Activated CD4-positive, alpha-beta T cell treated with anti-CD3 and anti-CD28 coated beads, Interleukin-2, amount 50 U/mL, for 16 hours (primary cell): ENCODE measurements around the gene ZFYVE9.
"Not testable (repeated sequence)": the region's sequence is repeated elsewhere in the genome, so short reads cannot be mapped to it uniquely, and the experiment has no call there.

ENCODE experiments used
- DNase-seq: peaks from one replicate; pipeline ENCODE4 v3.0.0-alpha.2; 2020

ZFYVE9 gene

GRCh38 chr1:52152572-52152971, 10.7 kb downstream of the ZFYVE9 start:
- DNase-seq, result no peak

- no peak for DNase-seq
These were observed 11.1 kb downstream of the ZFYVE9 start for GRCh38 chr1:52153010-52153409.

- no peak for DNase-seq
These were observed 12.0 kb downstream of the ZFYVE9 start for GRCh38 chr1:52153898-52154297.

DNA sequence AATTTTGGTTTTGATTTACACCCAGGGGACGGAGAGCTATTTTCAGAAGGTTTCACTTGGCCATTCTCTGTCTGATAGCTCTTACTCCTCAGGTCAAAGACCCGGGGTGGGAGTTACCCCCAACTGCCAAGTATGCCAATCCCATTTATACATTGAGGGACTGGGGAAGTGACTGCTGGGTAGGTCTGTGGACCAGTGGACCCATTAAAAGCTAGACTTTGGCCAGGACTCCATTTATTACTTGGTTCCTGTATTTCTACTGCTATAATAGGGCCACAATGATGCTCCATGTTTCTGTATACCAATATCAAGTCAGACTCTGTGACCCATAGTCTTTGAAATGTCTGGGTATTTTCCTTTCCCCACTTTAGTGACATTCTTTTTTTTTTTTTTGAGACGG, 14.6 kb downstream of the ZFYVE9 start:
- DNase-seq, result no peak

GRCh38 chr1:52157582-52157981, 15.7 kb downstream of the ZFYVE9 start:
- no peak for DNase-seq

DNA sequence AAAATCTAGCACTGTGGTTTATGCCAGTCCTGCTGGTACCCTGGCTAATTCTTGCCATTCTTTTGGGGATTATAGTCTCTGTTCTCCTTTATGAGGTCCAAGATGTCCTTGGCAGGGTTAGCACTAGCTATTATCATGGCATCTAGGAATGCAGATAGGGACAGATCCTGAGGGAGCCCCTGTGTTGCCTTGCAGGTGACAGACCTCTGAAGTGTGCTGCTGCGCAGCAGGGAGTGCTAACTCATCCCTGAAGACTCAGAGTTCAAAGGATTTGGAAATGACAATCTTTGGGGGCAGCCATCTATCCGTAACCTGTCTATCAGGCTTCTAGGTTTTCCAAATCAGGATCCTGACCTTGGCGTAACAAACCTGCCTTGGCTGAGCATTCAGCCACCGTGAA, 16.3 kb downstream of the ZFYVE9 start:
- no peak for DNase-seq

DNA sequence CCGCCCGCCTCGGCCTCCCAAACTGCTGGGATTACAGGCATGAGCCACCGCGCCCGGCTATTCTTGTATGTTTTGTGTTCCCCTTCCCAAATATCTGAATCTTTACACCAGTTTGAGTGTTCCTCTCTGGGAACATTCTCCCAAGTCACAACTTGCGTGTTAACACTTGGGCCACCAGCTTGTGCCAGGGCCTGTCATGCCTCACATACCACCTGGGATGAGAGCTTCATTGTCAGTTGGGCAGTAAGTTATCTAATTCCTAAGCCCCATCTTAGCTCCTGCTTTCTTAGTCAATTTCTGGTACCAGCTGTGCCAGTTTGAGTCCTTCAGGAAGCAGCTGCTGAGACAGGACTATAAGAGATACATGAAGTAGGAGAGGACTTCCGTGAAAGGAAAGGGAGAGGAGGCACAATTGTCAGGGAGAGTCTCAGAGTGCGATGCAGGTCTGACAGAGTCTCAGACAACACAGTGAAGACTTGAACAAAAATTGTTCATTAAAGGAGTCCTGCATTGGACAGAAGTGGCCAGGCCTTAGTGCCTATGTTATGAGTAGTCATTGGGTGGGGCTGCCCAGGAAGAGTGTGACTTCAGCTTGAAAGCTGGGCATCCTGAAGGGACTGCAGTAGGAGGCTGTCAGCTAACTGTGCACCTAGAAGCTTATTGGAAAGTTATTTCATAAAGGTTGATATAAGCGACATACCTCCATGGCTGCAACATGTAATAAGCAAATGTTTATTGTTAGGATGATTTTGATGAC, 17.3 kb downstream of the ZFYVE9 start:
- no peak for DNase-seq

GRCh38 chr1:52162947-52163346, 21.1 kb downstream of the ZFYVE9 start:
- DNase-seq, result no peak

DNA sequence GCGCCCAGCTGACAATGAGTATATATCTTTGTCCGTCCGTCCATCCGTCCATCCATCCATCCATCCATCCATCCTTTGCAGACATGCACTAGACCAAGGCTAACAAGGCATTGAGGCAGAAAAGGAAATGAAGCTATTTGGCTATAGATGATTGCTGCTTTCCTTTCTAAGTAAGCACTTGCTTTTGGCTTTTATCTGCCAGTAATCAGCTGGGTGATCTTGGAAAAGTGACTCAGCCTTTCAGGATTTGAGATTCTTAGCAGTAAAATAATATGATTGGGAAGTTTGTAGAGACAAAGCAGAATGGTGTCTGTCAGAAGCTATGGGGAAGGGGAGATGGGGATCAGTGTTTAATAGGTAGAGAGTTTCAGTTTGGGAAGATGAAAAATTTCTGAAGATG, 22.7 kb downstream of the ZFYVE9 start:
- no peak for DNase-seq

- DNase-seq, result no peak
These were observed 25.3 kb downstream of the ZFYVE9 start for GRCh38 chr1:52166996-52167753.

- DNase-seq, result no peak
These were observed 26.6 kb downstream of the ZFYVE9 start for GRCh38 chr1:52168373-52169080.

GRCh38 chr1:52171149-52171548, 29.3 kb downstream of the ZFYVE9 start:
- not testable (repeated sequence) for DNase-seq

DNA sequence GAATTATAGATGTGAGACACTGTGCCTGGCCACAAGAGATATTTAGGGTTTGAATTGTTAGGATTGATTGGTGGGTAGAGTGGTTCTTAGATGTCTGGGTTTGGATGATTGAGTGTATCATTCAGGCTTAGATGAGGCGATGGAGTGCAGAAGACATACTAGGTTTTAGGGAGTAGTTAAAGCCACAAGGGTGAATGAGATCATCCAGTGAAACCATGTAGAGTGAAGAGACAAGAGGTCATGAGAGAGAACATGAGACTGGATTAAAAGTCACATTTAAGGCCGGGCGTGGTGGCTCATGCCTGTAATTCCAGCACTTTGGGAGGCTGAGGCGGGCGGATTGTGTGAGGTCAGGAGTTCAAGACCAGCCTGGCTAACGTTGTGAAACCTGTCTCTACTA, 37.2 kb downstream of the ZFYVE9 start:
- no peak for DNase-seq

DNA sequence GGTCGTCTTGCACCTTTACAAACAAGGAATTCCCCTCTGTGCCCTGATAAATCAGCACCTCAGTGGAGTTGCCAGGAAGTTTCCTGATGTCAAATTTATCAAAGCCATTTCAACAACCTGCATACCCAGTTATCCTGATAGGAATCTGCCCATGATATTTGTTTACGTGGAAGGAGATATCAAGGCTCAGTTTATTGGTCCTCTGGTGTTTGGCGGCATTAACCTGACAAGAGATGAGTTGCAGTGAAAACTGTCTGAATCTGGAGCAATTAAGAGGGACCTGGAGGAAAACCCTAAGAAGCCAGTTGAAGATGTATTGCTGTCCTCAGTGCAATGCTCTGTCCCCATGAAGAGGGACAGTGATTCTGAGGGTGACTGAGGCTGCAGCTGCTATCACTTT, 38.3 kb downstream of the ZFYVE9 start:
- no peak for DNase-seq

- not testable (repeated sequence) for DNase-seq
These were observed 39.9 kb downstream of the ZFYVE9 start for GRCh38 chr1:52181759-52182158.

DNA sequence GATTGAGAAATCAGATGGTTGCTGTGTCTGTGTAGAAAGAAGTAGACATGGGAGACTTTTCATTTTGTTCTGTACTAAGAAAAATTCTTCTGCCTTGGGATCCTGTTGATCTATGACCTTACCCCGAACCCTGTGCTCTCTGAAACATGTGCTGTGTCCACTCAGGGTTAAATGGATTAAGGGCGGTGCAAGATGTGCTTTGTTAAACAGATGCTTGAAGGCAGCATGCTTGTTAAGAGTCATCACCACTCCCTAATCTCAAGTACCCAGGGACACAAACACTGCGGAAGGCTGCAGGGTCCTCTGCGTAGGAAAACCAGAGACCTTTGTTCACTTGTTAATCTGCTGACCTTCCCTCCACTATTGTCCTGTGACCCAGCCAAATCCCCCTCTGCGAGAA, 40.4 kb downstream of the ZFYVE9 start:
- DNase-seq, result not testable (repeated sequence)

GRCh38 chr1:52182874-52183400, 41.0 kb downstream of the ZFYVE9 start:
- DNase-seq, result no peak

- DNase-seq, result no peak
These were observed 44.6 kb downstream of the ZFYVE9 start for GRCh38 chr1:52186449-52186848.

DNA sequence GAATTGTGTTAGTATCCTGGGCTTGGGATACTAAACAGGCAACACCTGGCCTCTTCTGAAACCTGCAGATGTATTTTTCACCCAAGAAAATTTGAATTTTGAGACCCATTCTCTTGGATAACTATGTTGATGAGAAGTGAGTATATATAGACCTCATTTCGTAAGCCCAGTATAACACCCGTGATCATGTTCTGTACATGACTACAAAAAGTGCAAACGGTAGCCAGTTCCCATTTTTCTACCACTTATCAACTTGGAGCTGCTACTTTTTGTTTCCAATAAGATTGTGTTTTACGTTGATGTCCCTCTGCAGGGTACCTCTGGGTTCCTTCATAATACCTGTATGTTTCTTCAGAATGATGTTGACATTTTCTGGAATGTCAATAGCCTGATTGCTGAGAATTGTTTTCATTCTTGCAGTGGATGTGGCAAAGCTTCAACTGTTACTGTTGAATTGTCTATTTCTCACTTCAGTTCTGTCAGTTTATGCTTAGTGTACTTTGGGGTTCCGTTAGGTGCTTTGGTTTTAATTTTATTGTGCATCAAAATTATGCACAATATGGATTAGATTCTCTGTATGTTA, 48.1 kb downstream of the ZFYVE9 start:
- no peak for DNase-seq

DNA sequence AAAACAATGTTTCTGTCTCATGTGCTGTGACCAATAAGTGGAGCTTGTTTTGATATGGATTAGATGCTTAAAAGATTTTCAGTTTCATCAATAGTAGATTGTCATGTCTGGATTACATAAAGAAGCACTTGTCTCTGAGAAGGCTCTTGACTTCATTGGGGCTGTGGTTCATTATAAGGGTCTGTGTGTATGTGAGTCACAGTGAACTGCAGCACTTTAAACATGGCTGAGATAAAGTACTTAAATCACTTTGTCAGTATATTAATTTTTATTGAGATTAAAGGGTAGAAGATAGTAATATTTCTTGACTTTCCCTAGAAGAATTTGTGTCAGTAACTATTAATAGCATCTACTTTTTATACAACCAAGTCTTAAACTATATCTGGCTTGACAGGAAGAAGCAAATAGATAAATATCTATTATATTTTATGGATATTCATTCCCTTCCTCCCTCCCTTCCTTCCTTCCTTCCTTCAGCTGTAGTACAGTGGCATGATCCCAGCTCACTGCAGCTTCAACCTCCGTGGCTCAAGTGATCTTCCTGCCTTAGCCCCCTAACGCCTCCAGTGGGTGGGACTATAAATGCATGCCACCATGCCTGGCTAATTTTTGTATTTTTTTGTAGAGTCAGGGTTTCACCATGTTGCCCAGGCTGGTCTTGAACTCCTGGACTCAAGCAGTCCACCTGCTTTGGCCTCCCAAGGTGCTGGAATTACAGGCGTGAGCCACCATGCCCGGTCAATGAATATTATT, 48.8 kb downstream of the ZFYVE9 start:
- DNase-seq, result no peak

GRCh38 chr1:52191395-52191965, 49.6 kb downstream of the ZFYVE9 start:
- DNase-seq, result no peak

GRCh38 chr1:52192024-52192423, 50.1 kb downstream of the ZFYVE9 start:
- DNase-seq, result no peak
